Neutrophil (primary cell): Measurements from ENCODE around the gene ZMYM2.

Experiments
- H3K27ac ChIP-seq: fragments of 200-600 bp; sonication (generic); 2 replicates; pipeline ENCODE4 v1.5.1; 2016; ENCODE audit warnings: mild to moderate bottlenecking, moderate library complexity
- H3K27me3 ChIP-seq: fragments of 200-600 bp; sonication (generic); 2 replicates; pipeline ENCODE4 v1.6.0; 2016; ENCODE audit warnings: mild to moderate bottlenecking
- H3K36me3 ChIP-seq: fragments of 200-600 bp; sonication (generic); 2 replicates; pipeline ENCODE4 v1.5.1; 2017
- H3K4me1 ChIP-seq, 2 experiments: fragments of 200-600 bp in 1 of 2; sonication (generic) in 1 of 2; 1 replicate in 1 of 2; 2 replicates in 1 of 2; pipeline versions ENCODE4 v1.5.1 to v1.6.1; 2013 to 2016; ENCODE audit warnings: low read depth in 1 of 2, low read length in 1 of 2, mild to moderate bottlenecking in 1 of 2, moderate library complexity in 1 of 2; ENCODE audit not compliant: control insufficient read depth in 1 of 2, insufficient read depth in 1 of 2
- H3K4me3 ChIP-seq, 2 experiments: fragments of 200-600 bp in 1 of 2; sonication (generic) in 1 of 2; 1 replicate in 1 of 2; 2 replicates in 1 of 2; pipeline ENCODE4 v1.5.1; 2013 to 2016; ENCODE audit warnings: low read depth in 1 of 2, low read length in 1 of 2, mild to moderate bottlenecking in 1 of 2, moderate library complexity in 1 of 2
- H3K9me3 ChIP-seq: fragments of 200-600 bp; sonication (generic); 2 replicates; pipeline ENCODE4 v1.5.1; 2016
- CTCF ChIP-seq: fragments of 200-600 bp; sonication (generic); IDR thresholded peaks from 2 replicates; pipeline ENCODE4 v1.5.1; 2016; ENCODE audit warnings: antibody characterized with exemption

The ZMYM2 gene

DNA sequence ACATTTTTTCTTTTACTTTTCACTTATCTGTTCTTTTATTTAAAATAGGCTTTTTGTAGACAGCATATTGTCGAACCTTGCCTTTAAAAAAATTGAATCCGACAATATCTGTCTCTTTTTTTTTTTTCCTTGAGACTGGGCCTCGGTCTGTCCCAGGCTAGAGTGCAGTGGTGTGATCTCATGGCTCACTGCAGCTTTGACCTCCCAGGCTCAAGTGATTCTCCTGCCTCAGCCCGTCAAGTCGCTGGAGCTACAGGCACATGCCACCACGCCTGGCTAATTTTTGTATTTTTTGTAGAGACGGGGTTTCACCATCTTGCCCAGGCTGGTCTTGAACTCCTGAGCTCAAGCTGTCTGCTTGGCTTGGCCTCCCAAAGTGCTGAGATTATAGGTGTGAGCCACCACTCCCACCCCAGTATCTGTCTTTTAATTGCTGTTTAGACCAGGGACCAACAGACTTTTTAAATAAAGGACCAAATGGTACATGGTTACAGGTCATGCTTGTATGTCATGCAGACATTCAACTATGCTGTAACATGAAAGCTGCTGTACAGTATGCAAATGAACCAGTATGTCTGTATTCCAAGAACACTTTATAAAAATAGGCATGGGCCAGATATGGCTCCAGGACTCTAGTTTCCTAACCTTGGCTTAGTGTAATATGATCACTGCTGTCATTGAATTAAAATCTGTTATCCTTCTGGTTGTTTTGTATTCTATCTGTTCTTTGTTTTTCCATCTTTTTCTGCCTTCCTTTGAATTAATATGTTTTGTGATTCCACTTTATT is 122.0 kb downstream of the ZMYM2 start:
- no peak for TF ChIP-seq CTCF
- no peak overlapping the region for H3K4me3 ChIP-seq
- peaks cover 58% of the 10 kb centered on the region for H3K36me3 ChIP-seq
- no peaks in the 10 kb centered on the region for H3K4me1 ChIP-seq
- no peak overlapping the region for H3K27ac ChIP-seq
- H3K27me3 ChIP-seq: no peaks in the 10 kb centered on the region
- no peaks in the 10 kb centered on the region for H3K9me3 ChIP-seq

DNA sequence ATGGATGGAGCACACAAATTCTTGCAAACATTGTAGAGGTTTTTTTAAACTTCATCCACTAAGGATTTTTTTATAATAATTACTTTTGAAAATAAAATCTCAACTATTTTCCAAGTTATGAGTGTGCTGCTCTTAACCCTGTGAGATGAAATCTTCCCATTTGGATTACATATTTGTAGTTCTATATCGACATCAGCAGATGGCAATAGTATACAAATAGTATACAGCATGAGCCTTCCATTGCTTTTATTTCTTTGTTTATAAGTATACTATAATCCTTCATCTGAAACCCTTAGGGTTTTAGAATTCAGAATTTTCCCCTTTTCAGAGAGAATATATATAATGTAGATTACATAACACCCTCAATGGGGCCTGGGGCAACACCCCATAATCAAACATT is 131.8 kb downstream of the ZMYM2 start:
- H3K4me1 ChIP-seq: no peaks in the 10 kb centered on the region
- no peaks in the 10 kb centered on the region for H3K9me3 ChIP-seq
- no peak overlapping the region for H3K4me3 ChIP-seq
- peaks cover 11% of the 10 kb centered on the region for H3K36me3 ChIP-seq
- H3K27me3 ChIP-seq: peaks cover 20% of the 10 kb centered on the region
- TF ChIP-seq CTCF: no peak
- H3K27ac ChIP-seq: no peak overlapping the region

DNA sequence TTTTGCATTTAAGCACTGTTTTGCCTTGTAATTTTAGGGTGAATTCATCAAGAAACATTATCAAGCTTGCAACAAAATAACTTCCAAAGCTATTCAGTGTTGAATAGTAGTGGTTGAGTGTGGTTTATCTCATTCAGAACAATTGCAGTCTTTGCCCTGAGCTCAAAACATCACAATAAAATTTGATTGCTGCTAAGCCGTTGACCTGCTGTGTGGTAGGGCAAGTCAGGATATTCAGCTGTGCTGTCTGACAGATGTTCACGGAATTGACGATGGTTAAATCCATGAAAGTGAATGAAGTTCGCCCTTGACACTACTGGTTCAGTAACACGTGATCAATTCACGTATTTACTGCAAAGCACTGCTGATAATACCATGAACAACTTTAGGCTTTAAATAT is 135.4 kb downstream of the ZMYM2 start:
- H3K4me3 ChIP-seq: no peak overlapping the region
- no peaks in the 10 kb centered on the region for H3K4me1 ChIP-seq
- no peaks in the 10 kb centered on the region for H3K36me3 ChIP-seq
- peaks cover 32% of the 10 kb centered on the region for H3K27me3 ChIP-seq
- no peak overlapping the region for H3K27ac ChIP-seq
- H3K9me3 ChIP-seq: no peaks in the 10 kb centered on the region
- TF ChIP-seq CTCF: no peak

DNA sequence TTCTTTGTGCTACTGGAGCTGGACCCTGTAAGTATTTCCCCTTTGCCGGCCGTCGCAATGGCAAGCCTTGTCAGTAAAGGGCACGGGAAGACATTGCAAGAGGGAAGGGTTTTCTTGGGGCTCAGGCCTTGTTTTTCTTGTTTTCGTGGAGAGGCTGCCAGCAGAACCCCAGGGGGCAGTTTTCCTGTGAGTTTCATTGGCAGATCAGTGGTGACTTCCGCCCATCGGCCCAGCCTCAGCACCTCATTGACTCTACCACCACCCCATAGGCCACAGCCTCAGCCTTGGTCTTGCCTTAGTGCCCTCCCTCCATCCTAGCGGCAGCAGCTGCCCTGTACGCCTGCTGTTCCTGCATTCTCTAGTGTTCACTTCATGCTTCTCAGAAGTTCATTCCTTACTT is 140.8 kb downstream of the ZMYM2 start:
- no peak for TF ChIP-seq CTCF
- H3K4me3 ChIP-seq: no peak overlapping the region
- no peaks in the 10 kb centered on the region for H3K9me3 ChIP-seq
- H3K27ac ChIP-seq: no peak overlapping the region
- no peaks in the 10 kb centered on the region for H3K36me3 ChIP-seq
- no peaks in the 10 kb centered on the region for H3K4me1 ChIP-seq
- peaks cover 45% of the 10 kb centered on the region for H3K27me3 ChIP-seq

- peaks cover 32% of the 10 kb centered on the region for H3K27me3 ChIP-seq
- no peaks in the 10 kb centered on the region for H3K4me1 ChIP-seq
- no peaks in the 10 kb centered on the region for H3K9me3 ChIP-seq
- no peaks in the 10 kb centered on the region for H3K36me3 ChIP-seq
- no peak overlapping the region for H3K4me3 ChIP-seq
- no peak for TF ChIP-seq CTCF
- H3K27ac ChIP-seq: no peak overlapping the region
Measured at GRCh38 chr13:20101467-20102316, 143.2 kb downstream of the ZMYM2 start.
